Spleen (tissue), 11 donors: ENCODE measurements around the gene MFN2. TPM values are rescaled to one million over a fixed set of nuclear protein-coding genes. Genes with fewer than 3 reads are reported as not detected.

ENCODE experiments used
- DNase-seq: peaks from one replicate; pipeline ENCODE4 v3.0.0-alpha.2; 2020
- H3K27ac ChIP-seq, 8 donors: fragments of 200-600 bp; sonication (generic) in 7 of 8; 1 replicate in 4 of 8; 2 replicates in 4 of 8; pipeline versions ENCODE4 v1.5.0 to v1.8.0; 2016 to 2021; ENCODE audit warnings: inconsistent platforms in 4 of 8, mild to moderate bottlenecking in 4 of 8, moderate library complexity in 1 of 8
- H3K27me3 ChIP-seq, 7 donors: fragments of 200-600 bp; sonication (generic) in 6 of 7; replicated peaks in 1 of 7; 1 replicate in 4 of 7; 2 replicates in 3 of 7; pipeline versions ENCODE4 v1.5.0 to v1.8.0; 2016 to 2021; ENCODE audit warnings: inconsistent platforms in 3 of 7, mild to moderate bottlenecking in 1 of 7
- H3K36me3 ChIP-seq, 6 donors: fragments of 200-600 bp; sonication (generic) in 5 of 6; 1 replicate in 4 of 6; 2 replicates in 2 of 6; pipeline versions ENCODE4 v1.5.0 to v1.8.0; 2016 to 2021; ENCODE audit warnings: inconsistent platforms in 2 of 6
- H3K4me1 ChIP-seq, 6 donors: fragments of 200-600 bp; sonication (generic) in 5 of 6; 1 replicate in 3 of 6; 2 replicates in 3 of 6; pipeline versions ENCODE4 v1.5.0 to v1.8.0; 2016 to 2021; ENCODE audit warnings: inconsistent platforms in 3 of 6
- H3K4me3 ChIP-seq, 8 donors: fragments of 200-600 bp; sonication (generic) in 7 of 8; 1 replicate in 4 of 8; 2 replicates in 4 of 8; pipeline versions ENCODE4 v1.5.0 to v1.8.0; 2016 to 2021; ENCODE audit warnings: inconsistent platforms in 4 of 8, mild to moderate bottlenecking in 4 of 8, moderate library complexity in 2 of 8
- H3K9me3 ChIP-seq, 8 donors: fragments of 200-600 bp; sonication (generic) in 7 of 8; 1 replicate in 4 of 8; 2 replicates in 4 of 8; pipeline versions ENCODE4 v1.5.0 to v1.8.0; 2016 to 2021; ENCODE audit warnings: inconsistent platforms in 4 of 8
- POLR2A ChIP-seq, 3 donors: fragments of 450-650 bp; IDR thresholded peaks; one replicate each; pipeline ENCODE4 v1.5.1; 2017; ENCODE audit warnings: antibody characterized with exemption in 3 of 3, mild to moderate bottlenecking in 1 of 3
- POLR2AphosphoS5 ChIP-seq, 3 donors: sonication (generic); formaldehyde crosslinking; IDR thresholded peaks; one replicate each; pipeline ENCODE4 v1.5.1; 2017; ENCODE audit warnings: antibody characterized with exemption in 3 of 3
- WGBS, 5 donors: extraction: QIAGEN DNeasy Blood & Tissue Kit in 3 of 5; methylation state at CpG; one replicate each; pipeline versions ENCODE4 v1.1.5 to v1.1.7; 2013 to 2018; 5-methylcytosine and 5-hydroxymethylcytosine counted together
- intact Hi-C: fragments of 100-400 bp; cut with DNase I; formaldehyde crosslinking; loops from one replicate; pipeline ENCODE4 v1.15.0; 2023; ENCODE audit warnings: low total_unique reads
- polyA plus RNA-seq, 3 donors: library from polyadenylated mRNA; stranded (reverse); fragments of 200-250 nt; gene quantifications; one replicate each; pipeline ENCODE4 v1.2.1, GENCODE V29; 2013
- total RNA-seq, 7 donors: library from RNA; depleted of rRNA in 3 of 7; stranded (reverse); fragments of >200 nt in 3 of 7; fragmentation: NEBNext Ultra II Directional in 4 of 7; extraction: Animal tissue kit (Norgen Biotek cat#: 25700) in 4 of 7; gene quantifications; one replicate each; pipeline versions ENCODE4 v1.1.0 to v1.2.1, GENCODE V29; 2016 to 2021
- TF ChIP-seq, protein P1 (sequence below), 11 experiments: fragments of 200-600 bp in 7 of 11; fragments of 450-650 bp in 4 of 11; sonication (generic) in 4 of 11; IDR thresholded peaks in 8 of 11; conservative IDR thresholded peaks in 3 of 11; 1 replicate in 7 of 11; 2 replicates in 4 of 11; pipeline versions ENCODE4 v1.4.0 to v1.8.0; 2016 to 2021; ENCODE audit warnings: antibody characterized with exemption in 11 of 11, inconsistent platforms in 4 of 11, mild to moderate bottlenecking in 1 of 11
- donor health status: healthy with polysubstance abuse.
- donor health status: DM: no; HTN: no; CAD: no; lungs with moderate emphysema.
- donor health status: DM: no; HTN: no; CAD: no.
- donor health status: Bipolar disorder and iron deficiency.
- donor health status: healthy.
- donor health status: DM: no; HTN: no; CAD: no.
- donor health status: DM: yes; HTN: yes; CAD: no.

The MFN2 gene
- total and polyA plus RNA-seq, 10 donors = 14.8 to 69.6 (median 60.5) TPM

DNA sequence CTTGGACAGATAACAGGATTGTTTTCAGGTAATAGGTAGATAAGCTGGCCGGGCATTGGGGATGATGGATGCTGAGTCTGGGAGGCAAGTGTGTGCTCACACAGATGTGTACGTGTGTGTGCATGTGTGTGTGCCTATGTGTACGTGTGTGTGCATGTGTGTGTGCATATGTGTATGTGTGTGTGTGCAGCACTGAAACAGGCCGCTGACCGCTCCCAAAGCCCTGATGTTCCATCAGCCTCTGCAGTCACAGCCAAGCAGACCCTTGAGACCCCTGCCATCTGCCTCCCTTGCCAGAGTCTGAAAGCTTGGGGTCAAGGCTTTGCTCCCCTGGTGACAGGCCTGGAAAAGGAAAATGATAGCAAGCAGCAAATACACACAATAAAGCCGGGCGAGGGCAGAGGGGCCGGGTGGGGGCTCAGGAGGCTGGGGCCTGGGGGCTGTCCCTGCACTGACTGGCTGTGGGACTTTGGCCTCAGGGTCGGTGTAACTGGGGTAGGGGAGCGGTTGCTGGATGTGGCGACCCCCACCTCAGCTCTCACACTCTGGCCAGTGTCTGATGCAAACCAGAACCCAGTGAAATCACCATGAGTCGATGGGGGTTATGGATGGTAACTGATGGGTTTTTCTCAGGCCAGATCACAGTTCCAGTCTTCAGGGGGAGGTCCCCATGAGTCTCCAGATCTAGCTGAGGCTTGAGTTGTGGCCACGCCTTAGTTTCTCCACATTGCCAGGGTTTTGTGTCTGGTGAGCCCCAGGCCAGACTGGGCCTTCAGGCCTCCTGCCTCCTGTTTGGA, 73.7 kb downstream of the MFN2 start:
- TF ChIP-seq POLR2A (IDR thresholded peaks at IDR 0.05) (no peak), POLR2AphosphoS5 (IDR thresholded peaks at IDR 0.05) (no peak)
- TF ChIP-seq, protein P1, sequence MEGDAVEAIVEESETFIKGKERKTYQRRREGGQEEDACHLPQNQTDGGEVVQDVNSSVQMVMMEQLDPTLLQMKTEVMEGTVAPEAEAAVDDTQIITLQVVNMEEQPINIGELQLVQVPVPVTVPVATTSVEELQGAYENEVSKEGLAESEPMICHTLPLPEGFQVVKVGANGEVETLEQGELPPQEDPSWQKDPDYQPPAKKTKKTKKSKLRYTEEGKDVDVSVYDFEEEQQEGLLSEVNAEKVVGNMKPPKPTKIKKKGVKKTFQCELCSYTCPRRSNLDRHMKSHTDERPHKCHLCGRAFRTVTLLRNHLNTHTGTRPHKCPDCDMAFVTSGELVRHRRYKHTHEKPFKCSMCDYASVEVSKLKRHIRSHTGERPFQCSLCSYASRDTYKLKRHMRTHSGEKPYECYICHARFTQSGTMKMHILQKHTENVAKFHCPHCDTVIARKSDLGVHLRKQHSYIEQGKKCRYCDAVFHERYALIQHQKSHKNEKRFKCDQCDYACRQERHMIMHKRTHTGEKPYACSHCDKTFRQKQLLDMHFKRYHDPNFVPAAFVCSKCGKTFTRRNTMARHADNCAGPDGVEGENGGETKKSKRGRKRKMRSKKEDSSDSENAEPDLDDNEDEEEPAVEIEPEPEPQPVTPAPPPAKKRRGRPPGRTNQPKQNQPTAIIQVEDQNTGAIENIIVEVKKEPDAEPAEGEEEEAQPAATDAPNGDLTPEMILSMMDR (IDR thresholded peaks at IDR 0.05 in 8 of 11, conservative IDR thresholded peaks at IDR 0.05 in 3 of 11) = no peak
- Histone ChIP-seq H3K27ac (no peak overlapping the region), H3K36me3 (no peaks in the 10 kb centered on the region), H3K4me1 (peaks cover 0 to 15% (median 10%) of the 10 kb centered on the region in 6 donors), H3K27me3 (no peaks in the 10 kb centered on the region), H3K9me3 (no peaks in the 10 kb centered on the region), H3K4me3 (no peak overlapping the region)
- 68 to 90% (median 81%) methylated on average over 12 to 13 of the region's 13 CpGs for WGBS, 5 donors
- no peak for DNase-seq
- intact Hi-C loops = no loop called here

- intact Hi-C loops = no loop called here
- no peak overlapping the region for H3K27ac ChIP-seq
- no peaks in the 10 kb centered on the region for H3K9me3 ChIP-seq
- no peak for DNase-seq
- 78 to 94% (median 85%) methylated on average over 4 to 6 of the region's 6 CpGs for WGBS, 5 donors
- no peaks in the 10 kb centered on the region for H3K36me3 ChIP-seq
- peaks cover 0 to 8% (median 0%) of the 10 kb centered on the region in 7 donors for H3K27me3 ChIP-seq
- H3K4me1 ChIP-seq = peaks cover 0 to 15% (median 11%) of the 10 kb centered on the region in 6 donors
- H3K4me3 ChIP-seq = no peak overlapping the region
- no peak for TF ChIP-seq POLR2A (IDR thresholded peaks at IDR 0.05)
- TF ChIP-seq, protein P1 (IDR thresholded peaks at IDR 0.05 in 8 of 11, conservative IDR thresholded peaks at IDR 0.05 in 3 of 11) = no peak
- no peak for TF ChIP-seq POLR2AphosphoS5 (IDR thresholded peaks at IDR 0.05)
These were observed 75.0 kb downstream of the MFN2 start for GRCh38 chr1:12055259-12055658.

DNA sequence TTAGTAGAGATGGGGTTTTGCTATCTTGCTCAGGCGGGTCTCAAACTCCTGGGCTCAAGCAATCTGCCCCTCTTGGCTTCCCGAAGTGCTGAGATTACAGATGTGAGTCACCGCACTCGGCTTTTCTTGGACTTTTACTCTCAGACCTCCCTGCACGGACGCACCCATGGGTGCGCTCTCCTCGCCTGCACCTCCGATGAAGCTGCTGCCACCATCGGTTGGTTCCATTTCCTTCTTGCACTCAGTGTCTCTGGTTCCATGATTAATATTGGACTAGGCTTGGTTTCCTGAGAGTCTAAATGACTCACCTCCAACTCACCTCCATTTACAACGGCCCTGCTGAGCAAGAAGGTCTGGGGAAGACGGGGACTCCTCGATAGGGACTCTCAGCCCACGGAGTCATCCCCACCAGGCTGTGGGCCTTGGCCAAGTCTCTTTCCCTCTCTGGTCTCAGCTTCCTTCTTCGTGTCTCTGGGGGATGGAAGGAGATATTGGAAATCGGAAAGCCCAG, 76.1 kb downstream of the MFN2 start:
- intact Hi-C loops = no loop called here
- TF ChIP-seq, protein P1 (IDR thresholded peaks at IDR 0.05 in 8 of 11, conservative IDR thresholded peaks at IDR 0.05 in 3 of 11) = no peak
- no peak for TF ChIP-seq POLR2AphosphoS5 (IDR thresholded peaks at IDR 0.05)
- TF ChIP-seq POLR2A (IDR thresholded peaks at IDR 0.05) = no peak
- Histone ChIP-seq H3K4me3 (no peak overlapping the region), H3K9me3 (no peaks in the 10 kb centered on the region), H3K27me3 (peaks cover 0 to 18% (median 0%) of the 10 kb centered on the region in 7 donors), H3K36me3 (no peaks in the 10 kb centered on the region), H3K27ac (no peak overlapping the region), H3K4me1 (peaks cover 0 to 14% (median 11%) of the 10 kb centered on the region in 6 donors)
- 69 to 93% (median 82%) methylated on average over 16 of the region's 16 CpGs for WGBS, 5 donors
- no peak for DNase-seq

- H3K9me3 ChIP-seq = no peaks in the 10 kb centered on the region
- TF ChIP-seq, protein P1 (IDR thresholded peaks at IDR 0.05 in 8 of 11, conservative IDR thresholded peaks at IDR 0.05 in 3 of 11) = no peak
- TF ChIP-seq POLR2AphosphoS5 (IDR thresholded peaks at IDR 0.05) = no peak
- no peak for TF ChIP-seq POLR2A (IDR thresholded peaks at IDR 0.05)
- H3K27me3 ChIP-seq = peaks cover 0 to 25% (median 0%) of the 10 kb centered on the region in 7 donors
- intact Hi-C loops = no loop called here
- peaks cover 0 to 5% (median 2%) of the 10 kb centered on the region in 6 donors for H3K4me1 ChIP-seq
- no peaks in the 10 kb centered on the region for H3K36me3 ChIP-seq
- no peak for DNase-seq
- H3K4me3 ChIP-seq = no peak overlapping the region
- no peak overlapping the region for H3K27ac ChIP-seq
These were observed 77.1 kb downstream of the MFN2 start for GRCh38 chr1:12057382-12057781.
